Panc1 (cell line): ENCODE data around the gene CFAP74. TPM values are rescaled to one million over a fixed set of nuclear protein-coding genes. Genes with fewer than 3 reads are reported as not detected.

Experiments
- ATAC-seq: fragments of 200-7000 bp; cut with Tn5 transposase; 2 replicates; pipeline ENCODE4 v1.9.1; 2020; ENCODE audit warnings: mild to moderate bottlenecking, moderate library complexity
- BruUV-seq: library from RNA; stranded (reverse); fragments of 400-500 nt; replicated peaks from 2 replicates; lab custom pipeline; 2021; lab: Mats Ljungman, UMichigan
- CTCF ChIA-PET: fragments of 300-600 bp; sonication (Branson Sonifier 250); formaldehyde crosslinking; loops from one replicate; lab custom pipeline; 2022; ENCODE audit warnings: antibody characterized with exemption; lab: Charles Lee
- POLR2A ChIA-PET: fragments of 300-600 bp; sonication (Branson Sonifier 250); formaldehyde crosslinking; loops from one replicate; lab custom pipeline; 2022; ENCODE audit warnings: antibody characterized with exemption; lab: Charles Lee
- DNase-seq: peaks from one replicate; pipeline ENCODE4 v3.0.0-alpha.2; 2010; ENCODE audit warnings: low read depth, low spot score
- H3K27ac ChIP-seq: 2 replicates; pipeline ENCODE4 v1.5.1; 2011; ENCODE audit warnings: mild to moderate bottlenecking, low read length, inconsistent platforms
- H3K27me3 ChIP-seq: fragments of 200-500 bp; sonication (Bioruptor generic); 2 replicates; pipeline ENCODE4 v1.6.0; 2014; ENCODE audit warnings: low read length, inconsistent platforms; ENCODE audit not compliant: control insufficient read depth, insufficient read depth
- H3K36me3 ChIP-seq: fragments of 200-500 bp; sonication (Bioruptor generic); 2 replicates; pipeline ENCODE4 v1.5.1; 2014; ENCODE audit warnings: inconsistent platforms, mild to moderate bottlenecking, low read length, moderate library complexity; ENCODE audit not compliant: control insufficient read depth, insufficient read depth
- H3K4me1 ChIP-seq: 2 replicates; pipeline ENCODE4 v1.5.1; 2011; ENCODE audit warnings: inconsistent platforms, mild to moderate bottlenecking, low read length, moderate library complexity; ENCODE audit not compliant: control insufficient read depth, insufficient read depth
- H3K4me3 ChIP-seq, 2 experiments: 2 replicates each; pipeline ENCODE4 v1.5.1; 2011 to 2012; ENCODE audit warnings: low read depth in 2 of 2, low read length in 2 of 2, mild to moderate bottlenecking in 2 of 2, inconsistent platforms in 1 of 2, moderate library complexity in 1 of 2
- H3K9me3 ChIP-seq: fragments of 200-500 bp; sonication (Bioruptor generic); 2 replicates; pipeline ENCODE4 v1.5.1; 2014; ENCODE audit warnings: low read depth, mild to moderate bottlenecking, inconsistent platforms, low read length, moderate library complexity; ENCODE audit not compliant: control insufficient read depth, insufficient read depth
- POLR2AphosphoS5 ChIP-seq: IDR thresholded peaks from 2 replicates; pipeline ENCODE4 v1.6.1; 2012; ENCODE audit warnings: mild to moderate bottlenecking, low read depth, low read length, moderate library complexity
- SIN3A ChIP-seq: IDR thresholded peaks from 2 replicates; pipeline ENCODE4 v1.6.1; 2012; ENCODE audit warnings: low read depth, mild to moderate bottlenecking, low read length, moderate library complexity, borderline replicate concordance; ENCODE audit not compliant: insufficient read depth
- TCF7L2 ChIP-seq: IDR thresholded peaks from 2 replicates; pipeline ENCODE4 v1.6.1; 2011; ENCODE audit warnings: mild to moderate bottlenecking, low read depth, low read length, inconsistent platforms
- in situ Hi-C: cut with HindIII; loops from 2 replicates; pipeline ENCODE4 v1.10.0; 2016; ENCODE audit warnings: low sequenced_read_pairs, low pct_unique_long_range_greater_than_20kb
- intact Hi-C: fragments of 100-400 bp; cut with micrococcal nuclease; formaldehyde crosslinking; loops from one replicate; pipeline ENCODE4 v1.10.0; 2022; ENCODE audit not compliant: unreplicated experiment
- total RNA-seq: library from RNA; stranded (reverse); gene quantifications from one replicate; pipeline ENCODE4 v1.2.1, GENCODE V29; 2021; ENCODE audit not compliant: unreplicated experiment
- TF ChIP-seq, protein P1 (sequence below): fragments of 450-650 bp; IDR thresholded peaks from 2 replicates; pipeline ENCODE4 v1.5.1; 2017; ENCODE audit warnings: mild to moderate bottlenecking
- TF ChIP-seq, protein P2 (sequence below), 2 experiments: IDR thresholded peaks; 2 replicates each; pipeline ENCODE4 v1.6.1; 2011 to 2012; ENCODE audit warnings: low read depth in 2 of 2, control low read depth in 1 of 2, low read length in 1 of 2, mild to moderate bottlenecking in 1 of 2, moderate library complexity in 1 of 2; ENCODE audit not compliant: insufficient read depth in 1 of 2

Gene CFAP74
- total RNA-seq, 1 experiment from 2014 or later = not detected

DNA sequence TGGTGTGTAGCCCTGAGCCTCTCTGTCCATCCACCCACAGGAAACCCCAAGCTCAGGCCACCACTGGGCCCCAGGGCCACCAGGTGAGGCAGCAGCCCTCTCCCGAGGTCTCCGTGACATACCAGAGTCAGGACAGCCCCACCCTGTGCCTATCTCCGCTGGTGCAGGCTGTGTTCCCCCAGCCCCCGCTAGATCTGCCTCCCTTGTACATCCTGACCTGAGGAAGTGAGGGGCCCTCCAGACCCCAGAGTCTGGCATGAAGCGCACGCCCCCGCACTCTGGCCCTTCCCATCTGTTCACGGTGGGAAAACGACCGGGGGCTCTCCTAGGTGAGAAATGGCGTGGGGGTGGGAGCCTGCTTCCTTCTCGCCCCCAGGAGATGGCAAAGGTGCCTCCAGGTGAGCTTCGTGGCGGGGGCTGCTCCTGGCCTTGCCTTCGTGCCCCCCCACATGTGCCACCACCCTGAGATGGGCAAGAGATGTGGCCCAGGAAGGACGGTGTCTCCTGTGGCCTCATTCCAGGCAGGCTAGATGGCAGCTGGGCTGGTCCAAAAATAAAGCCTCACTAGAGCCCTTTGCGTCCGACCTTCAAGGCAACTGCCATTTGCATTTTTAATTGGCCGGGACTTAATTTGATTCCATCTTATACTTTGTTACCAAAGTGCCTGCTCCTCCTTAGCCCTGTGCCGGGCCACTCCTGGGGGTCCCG lies 18.6 kb upstream of the CFAP74 start:
- peaks cover 2% of the 10 kb centered on the region; the same call in 1 of the 2 replicates for H3K27me3 ChIP-seq
- no peaks in the 10 kb centered on the region for H3K9me3 ChIP-seq
- no peaks in the 10 kb centered on the region for H3K4me1 ChIP-seq
- in situ Hi-C loops (no loop called here), intact Hi-C loops (no loop called here)
- BruUV-seq = no TSS peak
- ATAC-seq (no peak), DNase-seq (no peak)
- no peaks in the 10 kb centered on the region for H3K36me3 ChIP-seq
- ChIA-PET CTCF (interaction anchor here (1.0 kb wide), 1 partner anchor 21 kb away, joined by 3 read pairs; no protein-coding TSS in a partner anchor), POLR2A (no interaction called here)
- TF ChIP-seq POLR2AphosphoS5 = no peak
- no peak for TF ChIP-seq TCF7L2
- TF ChIP-seq, protein P1, sequence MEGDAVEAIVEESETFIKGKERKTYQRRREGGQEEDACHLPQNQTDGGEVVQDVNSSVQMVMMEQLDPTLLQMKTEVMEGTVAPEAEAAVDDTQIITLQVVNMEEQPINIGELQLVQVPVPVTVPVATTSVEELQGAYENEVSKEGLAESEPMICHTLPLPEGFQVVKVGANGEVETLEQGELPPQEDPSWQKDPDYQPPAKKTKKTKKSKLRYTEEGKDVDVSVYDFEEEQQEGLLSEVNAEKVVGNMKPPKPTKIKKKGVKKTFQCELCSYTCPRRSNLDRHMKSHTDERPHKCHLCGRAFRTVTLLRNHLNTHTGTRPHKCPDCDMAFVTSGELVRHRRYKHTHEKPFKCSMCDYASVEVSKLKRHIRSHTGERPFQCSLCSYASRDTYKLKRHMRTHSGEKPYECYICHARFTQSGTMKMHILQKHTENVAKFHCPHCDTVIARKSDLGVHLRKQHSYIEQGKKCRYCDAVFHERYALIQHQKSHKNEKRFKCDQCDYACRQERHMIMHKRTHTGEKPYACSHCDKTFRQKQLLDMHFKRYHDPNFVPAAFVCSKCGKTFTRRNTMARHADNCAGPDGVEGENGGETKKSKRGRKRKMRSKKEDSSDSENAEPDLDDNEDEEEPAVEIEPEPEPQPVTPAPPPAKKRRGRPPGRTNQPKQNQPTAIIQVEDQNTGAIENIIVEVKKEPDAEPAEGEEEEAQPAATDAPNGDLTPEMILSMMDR = no peak
- TF ChIP-seq, protein P2, sequence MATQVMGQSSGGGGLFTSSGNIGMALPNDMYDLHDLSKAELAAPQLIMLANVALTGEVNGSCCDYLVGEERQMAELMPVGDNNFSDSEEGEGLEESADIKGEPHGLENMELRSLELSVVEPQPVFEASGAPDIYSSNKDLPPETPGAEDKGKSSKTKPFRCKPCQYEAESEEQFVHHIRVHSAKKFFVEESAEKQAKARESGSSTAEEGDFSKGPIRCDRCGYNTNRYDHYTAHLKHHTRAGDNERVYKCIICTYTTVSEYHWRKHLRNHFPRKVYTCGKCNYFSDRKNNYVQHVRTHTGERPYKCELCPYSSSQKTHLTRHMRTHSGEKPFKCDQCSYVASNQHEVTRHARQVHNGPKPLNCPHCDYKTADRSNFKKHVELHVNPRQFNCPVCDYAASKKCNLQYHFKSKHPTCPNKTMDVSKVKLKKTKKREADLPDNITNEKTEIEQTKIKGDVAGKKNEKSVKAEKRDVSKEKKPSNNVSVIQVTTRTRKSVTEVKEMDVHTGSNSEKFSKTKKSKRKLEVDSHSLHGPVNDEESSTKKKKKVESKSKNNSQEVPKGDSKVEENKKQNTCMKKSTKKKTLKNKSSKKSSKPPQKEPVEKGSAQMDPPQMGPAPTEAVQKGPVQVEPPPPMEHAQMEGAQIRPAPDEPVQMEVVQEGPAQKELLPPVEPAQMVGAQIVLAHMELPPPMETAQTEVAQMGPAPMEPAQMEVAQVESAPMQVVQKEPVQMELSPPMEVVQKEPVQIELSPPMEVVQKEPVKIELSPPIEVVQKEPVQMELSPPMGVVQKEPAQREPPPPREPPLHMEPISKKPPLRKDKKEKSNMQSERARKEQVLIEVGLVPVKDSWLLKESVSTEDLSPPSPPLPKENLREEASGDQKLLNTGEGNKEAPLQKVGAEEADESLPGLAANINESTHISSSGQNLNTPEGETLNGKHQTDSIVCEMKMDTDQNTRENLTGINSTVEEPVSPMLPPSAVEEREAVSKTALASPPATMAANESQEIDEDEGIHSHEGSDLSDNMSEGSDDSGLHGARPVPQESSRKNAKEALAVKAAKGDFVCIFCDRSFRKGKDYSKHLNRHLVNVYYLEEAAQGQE (IDR thresholded peaks at IDR 0.05; ENCODE audit: insufficient read depth in 1 of 2, low read depth in 2 of 2, low read length in 1 of 2) = no peak
- no peak for TF ChIP-seq SIN3A
- H3K27ac ChIP-seq = no peak overlapping the region
- H3K4me3 ChIP-seq = no peak overlapping the region

DNA sequence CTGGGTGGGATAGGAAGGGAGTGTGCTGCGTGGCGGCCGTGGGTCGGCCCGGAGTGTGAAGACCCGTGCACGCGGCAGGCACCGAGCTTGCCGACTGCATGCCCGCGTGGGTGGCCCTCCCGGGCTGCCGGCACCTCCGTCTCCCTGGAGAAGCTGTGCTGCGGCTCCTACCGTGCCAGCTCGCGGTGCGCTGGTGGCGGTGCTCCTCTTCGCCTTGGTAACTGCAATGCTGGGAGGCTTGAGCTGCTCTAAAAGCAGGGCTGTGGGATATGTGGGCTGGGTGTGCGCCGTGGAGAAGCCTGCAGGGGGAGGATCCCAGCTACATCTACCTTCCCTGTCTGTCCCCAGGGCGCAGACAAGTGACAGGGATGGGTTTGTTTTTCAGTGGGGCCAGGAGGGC lies 18.0 kb upstream of the CFAP74 start:
- Histone ChIP-seq H3K9me3 (no peaks in the 10 kb centered on the region), H3K36me3 (no peaks in the 10 kb centered on the region), H3K4me1 (no peaks in the 10 kb centered on the region), H3K27ac (no peak overlapping the region), H3K27me3 (peaks cover 2% of the 10 kb centered on the region; the same call in 1 of the 2 replicates), H3K4me3 (no peak overlapping the region)
- BruUV-seq = no TSS peak
- ChIA-PET CTCF (interaction anchor here (1.0 kb wide), 1 partner anchor 22 kb away, joined by 3 read pairs; no protein-coding TSS in a partner anchor), POLR2A (no interaction called here)
- DNase-seq (no peak), ATAC-seq (no peak)
- in situ Hi-C loops (no loop called here), intact Hi-C loops (no loop called here)
- TF ChIP-seq, protein P1 = no peak
- no peak for TF ChIP-seq TCF7L2
- TF ChIP-seq, protein P2 (IDR thresholded peaks at IDR 0.05; ENCODE audit: insufficient read depth in 1 of 2, low read depth in 2 of 2, low read length in 1 of 2) = no peak
- no peak for TF ChIP-seq POLR2AphosphoS5
- TF ChIP-seq SIN3A = no peak
